Thyroid gland (tissue), 4 donors: Measurements from ENCODE around the gene ASAP2. TPM values are rescaled to one million over a fixed set of nuclear protein-coding genes. Genes with fewer than 3 reads are reported as not detected.
A peak's percentile ranks its signal among the peaks of the same experiment; 100 is the strongest.
"Not testable (repeated sequence)": the region's sequence is repeated elsewhere in the genome, so short reads cannot be mapped to it uniquely, and the experiment has no call there.

Source experiments
- DNase-seq, 2 donors: peaks; one replicate each; pipeline ENCODE4 v3.0.0-alpha.2; 2019
- H3K27ac ChIP-seq, 3 donors: fragments of 200-600 bp; sonication (generic); 1 replicate in 2 of 3; 2 replicates in 1 of 3; pipeline ENCODE4 v1.5.1; 2016 to 2019; ENCODE audit warnings: mild to moderate bottlenecking in 1 of 3, moderate library complexity in 1 of 3
- H3K27me3 ChIP-seq: fragments of 200-600 bp; sonication (generic); one replicate; pipeline ENCODE4 v1.5.1; 2019
- H3K36me3 ChIP-seq, 2 donors: fragments of 200-600 bp; sonication (generic); one replicate each; pipeline ENCODE4 v1.5.1; 2016 to 2019
- H3K4me1 ChIP-seq, 2 donors: fragments of 200-600 bp; sonication (generic); one replicate each; pipeline ENCODE4 v1.5.1; 2017 to 2019
- H3K4me3 ChIP-seq, 3 donors: fragments of 200-600 bp; sonication (generic); replicated peaks in 1 of 3; 1 replicate in 2 of 3; 2 replicates in 1 of 3; pipeline ENCODE4 v1.5.1; 2016; ENCODE audit warnings: mild to moderate bottlenecking in 1 of 3
- H3K9me3 ChIP-seq: fragments of 200-600 bp; sonication (generic); one replicate; pipeline ENCODE4 v1.5.1; 2017
- CTCF ChIP-seq, 6 experiments: fragments of 200-600 bp in 3 of 6; fragments of 450-650 bp in 3 of 6; sonication (generic) in 3 of 6; IDR thresholded peaks; one replicate each; pipeline ENCODE4 v1.5.1; 2016 to 2019; ENCODE audit warnings: antibody characterized with exemption in 6 of 6, mild to moderate bottlenecking in 2 of 6, inconsistent platforms in 1 of 6, moderate library complexity in 1 of 6
- POLR2A ChIP-seq, 2 donors: fragments of 450-650 bp; IDR thresholded peaks; one replicate each; pipeline ENCODE4 v1.6.1; 2017; ENCODE audit warnings: antibody characterized with exemption in 2 of 2, mild to moderate bottlenecking in 2 of 2, moderate library complexity in 1 of 2
- WGBS, 2 donors: methylation state at CpG; one replicate each; pipeline ENCODE4 v1.1.5; 2017; 5-methylcytosine and 5-hydroxymethylcytosine counted together
- intact Hi-C: fragments of 100-400 bp; cut with DNase I; formaldehyde crosslinking; loops from one replicate; pipeline ENCODE4 v1.15.1; 2023
- total RNA-seq, 4 donors: library from RNA; depleted of rRNA; stranded (reverse); fragments of >200 nt; gene quantifications; one replicate each; pipeline ENCODE4 v1.2.3, GENCODE V29; 2016

Gene ASAP2
- total RNA-seq, 4 donors from 2014 or later, result 40.3 to 55.3 (median 47.3) TPM

- intact Hi-C loops, result no loop called here
- Histone ChIP-seq H3K9me3 (no peaks in the 10 kb centered on the region), H3K36me3 (peaks cover 27 to 30% of the 10 kb centered on the region in 2 donors), H3K4me1 (peaks cover 0 to 15% of the 10 kb centered on the region in 2 donors), H3K4me3 (no peak overlapping the region), H3K27me3 (no peaks in the 10 kb centered on the region), H3K27ac (peak overlapping the region in 2 of 3 donors; percentile 67 to 82)
- WGBS, 2 donors, result 88 to 95% methylated on average over 13 of the region's 13 CpGs
- TF ChIP-seq CTCF (IDR thresholded peaks at IDR 0.05), result no peak
- TF ChIP-seq POLR2A (IDR thresholded peaks at IDR 0.05), result no peak
- no peak for DNase-seq
These were observed 185.5 kb downstream of the ASAP2 start for GRCh38 chr2:9391961-9392720.

- TF ChIP-seq POLR2A (IDR thresholded peaks at IDR 0.05) (no peak), CTCF (IDR thresholded peaks at IDR 0.05) (no peak)
- H3K27ac ChIP-seq, result peak overlapping the region; percentile 14 to 82 (median 67)
- H3K9me3 ChIP-seq, result no peaks in the 10 kb centered on the region
- peaks cover 24 to 27% of the 10 kb centered on the region in 2 donors for H3K36me3 ChIP-seq
- no peaks in the 10 kb centered on the region for H3K27me3 ChIP-seq
- intact Hi-C loops, result no loop called here
- 46 to 61% methylated on average over 19 to 20 of the region's 28 CpGs for WGBS, 2 donors
- H3K4me1 ChIP-seq, result peaks cover 0 to 15% of the 10 kb centered on the region in 2 donors
- no peak overlapping the region for H3K4me3 ChIP-seq
- DNase-seq, result peak; percentile 74 to 80
These were observed 186.5 kb downstream of the ASAP2 start for GRCh38 chr2:9392898-9393765.

GRCh38 chr2:9394816-9395215 lies 188.2 kb downstream of the ASAP2 start:
- no peak overlapping the region for H3K27ac ChIP-seq
- H3K9me3 ChIP-seq, result no peaks in the 10 kb centered on the region
- no peaks in the 10 kb centered on the region for H3K27me3 ChIP-seq
- intact Hi-C loops, result no loop called here
- no peak for TF ChIP-seq POLR2A (IDR thresholded peaks at IDR 0.05)
- no peak for TF ChIP-seq CTCF (IDR thresholded peaks at IDR 0.05)
- 95 to 96% methylated on average over 15 of the region's 15 CpGs for WGBS, 2 donors
- no peak for DNase-seq
- no peak overlapping the region for H3K4me3 ChIP-seq
- H3K36me3 ChIP-seq, result peaks cover 12 to 15% of the 10 kb centered on the region in 2 donors
- peaks cover 0 to 22% of the 10 kb centered on the region in 2 donors for H3K4me1 ChIP-seq

GRCh38 chr2:9397201-9397600 lies 190.6 kb downstream of the ASAP2 start:
- no peak for TF ChIP-seq CTCF (IDR thresholded peaks at IDR 0.05)
- TF ChIP-seq POLR2A (IDR thresholded peaks at IDR 0.05), result no peak
- no peak for DNase-seq
- no peak overlapping the region for H3K4me3 ChIP-seq
- peaks cover 12 to 19% of the 10 kb centered on the region in 2 donors for H3K36me3 ChIP-seq
- WGBS, 2 donors, result 95 to 98% methylated on average over 14 of the region's 14 CpGs
- peaks cover 0 to 22% of the 10 kb centered on the region in 2 donors for H3K4me1 ChIP-seq
- no peak overlapping the region for H3K27ac ChIP-seq
- no peaks in the 10 kb centered on the region for H3K27me3 ChIP-seq
- H3K9me3 ChIP-seq, result no peaks in the 10 kb centered on the region
- intact Hi-C loops, result no loop called here

GRCh38 chr2:9398251-9398650 lies 191.6 kb downstream of the ASAP2 start:
- Histone ChIP-seq H3K4me1 (peaks cover 1 to 12% of the 10 kb centered on the region in 2 donors), H3K36me3 (peaks cover 12 to 19% of the 10 kb centered on the region in 2 donors), H3K27ac (peak overlapping the region in 1 of 3 donors; percentile 57)
- intact Hi-C loops, DNase-seq, H3K27me3 ChIP-seq, H3K9me3 ChIP-seq, H3K4me3 ChIP-seq: not testable (repeated sequence)
- 96 to 97% methylated on average over 11 of the region's 11 CpGs for WGBS, 2 donors
